GM21717 (cell line): ENCODE results near the gene SCMH1.

Experiments used
- ATAC-seq: cut with Tn5 transposase; IDR thresholded peaks from one replicate; pipeline ENCODE4 v1.9.1; 2021; ENCODE audit warnings: mild to moderate bottlenecking, moderate library complexity; ENCODE audit not compliant: unreplicated experiment

The SCMH1 gene

GRCh38 chr1:41032147-41032546 is 210.0 kb downstream of the SCMH1 start:
- no peak for ATAC-seq

GRCh38 chr1:41030872-41031616 is 211.1 kb downstream of the SCMH1 start:
- no peak for ATAC-seq

GRCh38 chr1:41028034-41028642 is 214.0 kb downstream of the SCMH1 start:
- no peak for ATAC-seq

GRCh38 chr1:41025979-41026819 is 215.9 kb downstream of the SCMH1 start:
- ATAC-seq = no peak

GRCh38 chr1:41024953-41025352 is 217.2 kb downstream of the SCMH1 start:
- ATAC-seq = no peak

- ATAC-seq = no peak
Measured at GRCh38 chr1:41023279-41023990, 218.7 kb downstream of the SCMH1 start.

GRCh38 chr1:41022424-41022823 is 219.7 kb downstream of the SCMH1 start:
- ATAC-seq = no peak

- no peak for ATAC-seq
Measured at GRCh38 chr1:41021526-41022308, 220.4 kb downstream of the SCMH1 start, which contains the start of gene SLFNL1. SLFNL1 (minus strand) TSS chr1:41021725; CDS start chr1:41020660, 1,065 bp downstream.

GRCh38 chr1:41020654-41021053 is 221.5 kb downstream of the SCMH1 start:
- ATAC-seq = no peak

GRCh38 chr1:41020109-41020576 is 222.0 kb downstream of the SCMH1 start:
- no peak for ATAC-seq

- ATAC-seq = no peak
Measured at GRCh38 chr1:41019353-41019745, 222.8 kb downstream of the SCMH1 start.

GRCh38 chr1:41018018-41018410 is 224.1 kb downstream of the SCMH1 start:
- ATAC-seq = no peak

- ATAC-seq = no peak
Measured at GRCh38 chr1:41017141-41018017, 224.7 kb downstream of the SCMH1 start.

- no peak for ATAC-seq
Measured at GRCh38 chr1:41015897-41016470, 226.1 kb downstream of the SCMH1 start.

- ATAC-seq = no peak
Measured at GRCh38 chr1:41015281-41015896, 226.7 kb downstream of the SCMH1 start.

- no peak for ATAC-seq
Measured at GRCh38 chr1:41014871-41015270, 227.2 kb downstream of the SCMH1 start.

- ATAC-seq = no peak
Measured at GRCh38 chr1:41013796-41014195, 228.3 kb downstream of the SCMH1 start.

GRCh38 chr1:41013024-41013423 is 229.1 kb downstream of the SCMH1 start:
- ATAC-seq = no peak
